CD4-positive, CD25-positive, alpha-beta regulatory T cell (primary cell): ENCODE results near the gene DEFB113. TPM values are rescaled to one million over a fixed set of nuclear protein-coding genes. Genes with fewer than 3 reads are reported as not detected.
A peak's percentile ranks its signal among the peaks of the same experiment; 100 is the strongest.

Source experiments
- ATAC-seq, 2 donors: fragments of 150-1000 bp; cut with Tn5 transposase; one replicate each; pipeline ENCODE4 v1.10.0; 2021; ENCODE audit warnings: low read depth in 2 of 2, moderate number of reproducible peaks in 2 of 2, moderate library complexity in 1 of 2
- DNase-seq, 3 donors: peaks; one replicate each; pipeline versions ENCODE4 v3.0.0 to v3.0.0-alpha.2; 2012 to 2022; ENCODE audit warnings: mixed read lengths in 1 of 3
- H3K27ac ChIP-seq: one replicate; pipeline ENCODE4 v1.7.0; 2013; ENCODE audit warnings: mild to moderate bottlenecking, low read length; ENCODE audit not compliant: insufficient read depth, poor library complexity, severe bottlenecking
- H3K27me3 ChIP-seq: one replicate; pipeline ENCODE4 v1.7.0; 2013; ENCODE audit warnings: low read length; ENCODE audit not compliant: control insufficient read depth, insufficient read depth
- H3K36me3 ChIP-seq: one replicate; pipeline ENCODE4 v1.7.0; 2013; ENCODE audit warnings: mild to moderate bottlenecking, low read length, moderate library complexity; ENCODE audit not compliant: control insufficient read depth, insufficient read depth
- H3K4me1 ChIP-seq: 2 replicates; pipeline ENCODE4 v1.7.0; 2013; ENCODE audit warnings: mild to moderate bottlenecking, low read length; ENCODE audit not compliant: insufficient read depth, control insufficient read depth, poor library complexity, severe bottlenecking
- H3K4me3 ChIP-seq: one replicate; pipeline ENCODE4 v1.7.0; 2013; ENCODE audit warnings: low read depth, mild to moderate bottlenecking, low read length, moderate library complexity
- H3K9me3 ChIP-seq, 2 experiments: 1 replicate in 1 of 2; 2 replicates in 1 of 2; pipeline ENCODE4 v1.7.0; 2013; ENCODE audit warnings: low read length in 2 of 2, mild to moderate bottlenecking in 1 of 2, moderate library complexity in 1 of 2; ENCODE audit not compliant: control insufficient read depth in 2 of 2
- H3K27ac Mint-ChIP-seq, 3 donors: one replicate each; pipeline ENCODE4 v1.8.0; 2020 to 2022; ENCODE audit warnings: mild to moderate bottlenecking in 3 of 3, mixed read lengths in 3 of 3, moderate library complexity in 2 of 3
- H3K27me3 Mint-ChIP-seq: one replicate; pipeline ENCODE4 v1.8.0; 2022; ENCODE audit warnings: mild to moderate bottlenecking, mixed read lengths
- H3K36me3 Mint-ChIP-seq: one replicate; pipeline ENCODE4 v1.8.0; 2020; ENCODE audit warnings: mixed read lengths
- H3K4me1 Mint-ChIP-seq, 4 donors: one replicate each; pipeline ENCODE4 v1.8.0; 2020 to 2022; ENCODE audit warnings: mixed read lengths in 4 of 4, mild to moderate bottlenecking in 1 of 4
- H3K4me3 Mint-ChIP-seq, 4 donors: one replicate each; pipeline ENCODE4 v1.8.0; 2020 to 2022; ENCODE audit warnings: mild to moderate bottlenecking in 4 of 4, mixed read lengths in 4 of 4, moderate library complexity in 3 of 4
- H3K9me3 Mint-ChIP-seq, 7 donors: one replicate each; pipeline ENCODE4 v1.8.0; 2020 to 2022; ENCODE audit warnings: mixed read lengths in 7 of 7, mild to moderate bottlenecking in 3 of 7, moderate library complexity in 2 of 7
- polyA plus RNA-seq, 4 donors: library from polyadenylated mRNA; unstranded; fragments of 300-500 nt; fragmentation: Illumina TruSeq; gene quantifications; one replicate each; pipeline ENCODE4 v1.2.3, GENCODE V29; 2021
- total RNA-seq: library from RNA; stranded (reverse); gene quantifications from one replicate; pipeline ENCODE4 v1.2.3, GENCODE V29; 2022

The DEFB113 gene
- total and polyA plus RNA-seq, 5 donors from 2014 or later = not detected

DNA sequence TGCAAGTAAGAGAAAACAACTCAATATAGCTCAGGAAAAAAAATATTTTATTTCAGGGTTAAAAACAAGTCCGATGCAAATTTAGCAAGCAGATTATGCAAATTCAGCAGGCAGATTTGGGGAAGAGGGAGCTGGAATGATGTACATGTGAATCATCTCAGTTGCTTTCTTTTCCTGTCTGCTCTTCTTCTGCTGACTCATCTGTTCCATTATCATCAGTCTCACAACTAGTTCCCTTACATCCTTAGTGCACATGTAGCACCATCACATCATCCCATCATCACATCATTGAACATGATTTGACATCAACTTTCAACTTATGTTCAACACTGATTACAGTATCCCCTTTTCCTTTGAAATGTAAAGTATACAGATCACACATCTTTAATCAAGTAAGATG, 11.5 kb upstream of the DEFB113 start:
- H3K4me1 Mint-ChIP-seq = peaks cover 0 to 6% (median under 1%) of the 10 kb centered on the region in 4 donors
- no peaks in the 10 kb centered on the region for H3K27me3 Mint-ChIP-seq
- DNase-seq (no peak), ATAC-seq (no peak)
- Histone ChIP-seq H3K27ac (no peak overlapping the region), H3K27me3 (no peaks in the 10 kb centered on the region), H3K4me1 (no peaks in the 10 kb centered on the region), H3K4me3 (no peak overlapping the region), H3K9me3 (no peaks in the 10 kb centered on the region), H3K36me3 (no peaks in the 10 kb centered on the region)
- H3K36me3 Mint-ChIP-seq = no peaks in the 10 kb centered on the region
- H3K27ac Mint-ChIP-seq = no peak overlapping the region
- no peak overlapping the region for H3K4me3 Mint-ChIP-seq
- peaks cover 1 to 10% (median 6%) of the 10 kb centered on the region in 7 donors for H3K9me3 Mint-ChIP-seq

DNA sequence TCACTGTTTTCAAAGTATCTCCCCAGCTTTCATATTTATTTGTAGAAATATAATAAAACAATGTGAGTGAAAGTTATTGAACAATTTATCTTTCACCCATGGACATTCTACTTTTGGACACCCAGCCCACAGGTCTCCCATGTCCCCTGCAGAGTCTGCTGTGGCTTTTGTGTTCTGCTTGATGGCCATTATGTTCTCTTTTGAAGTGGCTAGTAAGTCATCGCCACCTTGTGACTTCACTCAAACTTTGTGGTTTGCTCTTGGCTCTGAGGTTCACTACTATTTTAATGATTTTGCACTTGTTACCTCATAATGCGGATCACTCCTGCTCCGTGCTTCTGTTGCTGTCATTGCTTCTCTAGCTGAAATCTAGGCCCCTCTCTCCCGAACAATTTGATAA, 10.2 kb upstream of the DEFB113 start:
- Histone ChIP-seq H3K36me3 (no peaks in the 10 kb centered on the region), H3K4me1 (no peaks in the 10 kb centered on the region), H3K9me3 (no peaks in the 10 kb centered on the region), H3K27me3 (no peaks in the 10 kb centered on the region), H3K4me3 (no peak overlapping the region), H3K27ac (no peak overlapping the region)
- DNase-seq (no peak), ATAC-seq (no peak)
- no peaks in the 10 kb centered on the region for H3K27me3 Mint-ChIP-seq
- peaks cover 0 to 6% (median under 1%) of the 10 kb centered on the region in 4 donors for H3K4me1 Mint-ChIP-seq
- peaks cover 2 to 11% (median 5%) of the 10 kb centered on the region in 7 donors for H3K9me3 Mint-ChIP-seq
- no peaks in the 10 kb centered on the region for H3K36me3 Mint-ChIP-seq
- no peak overlapping the region for H3K27ac Mint-ChIP-seq
- H3K4me3 Mint-ChIP-seq = no peak overlapping the region

DNA sequence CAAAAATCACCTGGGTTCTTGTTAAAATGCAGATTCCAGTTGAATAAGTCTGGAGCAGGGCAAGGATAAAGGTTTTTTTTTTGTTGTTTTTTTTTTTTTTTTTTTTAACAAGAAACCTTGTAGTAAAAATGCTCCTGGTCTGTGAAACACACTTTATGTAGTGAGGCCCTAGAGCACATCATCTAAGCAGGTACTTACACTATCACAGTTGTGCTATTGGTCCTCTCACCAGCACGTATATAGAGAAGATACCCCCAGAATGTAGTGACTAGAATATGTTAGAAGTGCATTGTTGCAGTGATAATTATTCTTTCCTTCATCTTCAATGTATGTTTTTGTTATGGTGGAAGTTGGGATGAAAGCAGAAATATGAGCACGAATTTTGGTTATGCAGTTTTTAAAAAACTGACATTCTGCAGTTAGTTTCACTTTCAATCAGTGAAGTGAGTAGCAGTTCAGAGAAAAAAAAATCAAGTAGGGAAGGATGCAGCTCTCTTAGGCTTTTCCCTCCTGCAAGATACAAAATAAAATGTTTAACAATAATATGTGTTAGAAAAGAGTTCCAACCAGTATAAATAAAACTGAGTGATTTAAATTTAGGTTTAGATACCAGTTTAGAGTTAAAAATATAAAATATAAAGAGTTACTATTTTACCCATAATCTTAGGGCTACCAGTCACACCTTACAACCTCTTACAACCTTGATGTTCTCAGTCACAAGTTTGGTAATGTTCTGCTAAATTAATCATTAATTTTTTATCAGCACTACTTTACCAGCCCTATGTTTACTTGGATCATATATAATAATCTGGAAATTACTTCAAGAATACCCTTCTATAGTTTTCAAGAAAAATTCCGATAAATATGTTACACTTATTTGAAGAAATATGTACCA, 9.2 kb upstream of the DEFB113 start:
- no peak overlapping the region for H3K4me3 Mint-ChIP-seq
- H3K9me3 ChIP-seq = no peaks in the 10 kb centered on the region
- no peak overlapping the region for H3K27ac ChIP-seq
- no peak overlapping the region for H3K27ac Mint-ChIP-seq
- H3K36me3 ChIP-seq = no peaks in the 10 kb centered on the region
- H3K4me1 ChIP-seq = no peaks in the 10 kb centered on the region
- peak overlapping the region; percentile 29 for H3K4me3 ChIP-seq
- H3K9me3 Mint-ChIP-seq = peaks cover 2 to 11% (median 5%) of the 10 kb centered on the region in 7 donors
- ATAC-seq (no peak), DNase-seq (no peak)
- H3K27me3 Mint-ChIP-seq = no peaks in the 10 kb centered on the region
- H3K4me1 Mint-ChIP-seq = peaks cover 0 to 6% (median under 1%) of the 10 kb centered on the region in 4 donors
- H3K27me3 ChIP-seq = no peaks in the 10 kb centered on the region
- H3K36me3 Mint-ChIP-seq = no peaks in the 10 kb centered on the region

DNA sequence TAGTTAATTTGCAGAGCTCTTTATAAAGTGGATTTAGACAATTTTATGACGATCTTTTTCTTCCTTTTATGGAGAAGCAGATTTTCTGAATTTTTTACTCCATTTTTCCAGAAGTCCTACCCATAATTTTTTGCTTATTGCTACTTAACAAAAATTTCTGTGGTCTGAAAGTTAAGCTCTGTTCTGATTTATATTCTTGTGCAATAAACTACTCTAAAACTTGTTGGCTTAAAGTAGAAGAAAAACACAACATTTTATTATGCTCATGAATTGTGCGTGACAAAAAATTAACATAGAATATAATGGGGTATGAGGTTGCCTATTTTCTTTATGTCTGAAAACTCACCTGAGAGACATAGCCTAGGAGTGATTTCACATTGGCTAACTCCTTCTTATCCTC, 2.6 kb downstream of the DEFB113 start:
- no peaks in the 10 kb centered on the region for H3K36me3 Mint-ChIP-seq
- H3K27ac Mint-ChIP-seq = no peak overlapping the region
- Histone ChIP-seq H3K36me3 (no peaks in the 10 kb centered on the region), H3K27ac (no peak overlapping the region), H3K4me1 (no peaks in the 10 kb centered on the region), H3K9me3 (no peaks in the 10 kb centered on the region), H3K27me3 (no peaks in the 10 kb centered on the region), H3K4me3 (no peak overlapping the region)
- H3K9me3 Mint-ChIP-seq = peaks cover 0 to 9% (median 2%) of the 10 kb centered on the region in 7 donors
- H3K4me1 Mint-ChIP-seq = no peaks in the 10 kb centered on the region
- H3K27me3 Mint-ChIP-seq = no peaks in the 10 kb centered on the region
- no peak overlapping the region for H3K4me3 Mint-ChIP-seq
- ATAC-seq = no peak
- no peak for DNase-seq

DNA sequence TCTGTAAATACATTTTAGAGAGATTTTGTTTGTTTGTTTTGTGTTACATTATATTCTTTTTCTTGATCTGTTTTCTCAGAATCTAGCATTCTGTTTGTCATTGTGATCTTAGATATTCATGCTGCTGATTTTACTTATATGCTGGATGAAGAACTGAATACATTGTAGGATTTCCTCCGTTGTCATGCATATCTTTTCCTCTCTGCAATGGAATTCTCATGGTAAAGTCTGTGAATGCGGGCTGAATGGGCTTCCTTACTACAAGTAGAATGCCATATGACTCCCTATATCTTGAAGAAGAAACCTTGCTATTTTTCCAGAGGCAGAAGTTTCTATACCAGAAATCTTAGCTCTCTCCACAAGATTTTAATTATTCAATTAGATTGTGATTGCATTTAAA, 3.1 kb downstream of the DEFB113 start:
- Mint-ChIP-seq H3K27me3 (no peaks in the 10 kb centered on the region), H3K27ac (no peak overlapping the region), H3K4me3 (no peak overlapping the region), H3K36me3 (no peaks in the 10 kb centered on the region), H3K9me3 (peaks cover 0 to 9% (median 0%) of the 10 kb centered on the region in 7 donors), H3K4me1 (no peaks in the 10 kb centered on the region)
- ATAC-seq (no peak), DNase-seq (no peak)
- no peak overlapping the region for H3K27ac ChIP-seq
- H3K36me3 ChIP-seq = no peaks in the 10 kb centered on the region
- H3K9me3 ChIP-seq = no peaks in the 10 kb centered on the region
- H3K27me3 ChIP-seq = no peaks in the 10 kb centered on the region
- H3K4me3 ChIP-seq = no peak overlapping the region
- H3K4me1 ChIP-seq = no peaks in the 10 kb centered on the region

DNA sequence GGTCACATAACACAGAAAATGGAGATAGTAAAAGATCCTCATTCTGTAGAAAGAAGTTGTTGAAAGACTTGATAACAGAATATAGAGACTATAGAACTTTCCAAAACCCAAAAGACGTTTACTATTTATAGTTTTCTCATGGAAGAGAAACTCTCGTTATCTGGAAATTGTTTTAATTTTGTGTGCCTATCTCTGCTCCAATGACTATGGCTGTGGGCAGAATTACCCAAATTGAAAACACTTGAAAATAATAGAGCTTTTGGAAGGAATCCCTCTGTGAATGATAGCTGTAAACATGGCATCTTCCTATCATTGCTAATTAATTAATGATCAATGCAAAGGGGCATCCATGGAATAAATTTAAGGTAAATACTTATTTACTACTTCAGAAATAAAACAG, 5.4 kb downstream of the DEFB113 start, which contains the start of gene DEFB114:
DEFB114 (minus strand) TSS at position 101 of the 400 bp plus-strand sequence; CDS start at position 42, 59 bp downstream.
- H3K36me3 Mint-ChIP-seq = no peaks in the 10 kb centered on the region
- no peak within 1 kb of the TSS for H3K27ac ChIP-seq
- H3K9me3 ChIP-seq = no peaks in the 10 kb centered on the region
- H3K4me1 ChIP-seq = no peaks in the 10 kb centered on the region
- DNase-seq (no peak), ATAC-seq (no peak)
- H3K4me1 Mint-ChIP-seq = no peaks in the 10 kb centered on the region
- H3K27me3 ChIP-seq = no peaks in the 10 kb centered on the region
- peaks cover 0 to 11% (median 0%) of the 10 kb centered on the region in 7 donors for H3K9me3 Mint-ChIP-seq
- H3K27me3 Mint-ChIP-seq = no peaks in the 10 kb centered on the region
- no peak within 1 kb of the TSS for H3K4me3 Mint-ChIP-seq
- H3K27ac Mint-ChIP-seq = no peak within 1 kb of the TSS
- H3K4me3 ChIP-seq = no peak within 1 kb of the TSS
- H3K36me3 ChIP-seq = no peaks in the 10 kb centered on the region

DNA sequence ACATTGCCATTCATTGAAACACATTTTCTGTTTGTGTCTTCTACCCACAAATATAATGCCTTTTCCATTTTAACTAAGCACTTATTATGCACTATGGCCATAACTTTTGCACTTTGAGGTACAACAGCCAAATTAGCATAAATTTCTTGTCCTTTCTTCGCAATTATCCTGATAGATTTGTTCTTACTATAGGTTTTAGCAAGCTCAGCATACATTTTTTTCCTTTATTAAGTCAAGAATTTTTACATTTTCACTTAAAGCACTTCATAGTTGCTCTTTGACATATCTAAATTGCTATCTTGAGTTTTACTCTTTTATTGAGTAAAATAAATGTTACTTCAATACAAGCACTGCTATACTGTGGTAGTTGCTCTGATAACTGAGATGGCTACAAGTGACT, 11.2 kb downstream of the DEFB113 start:
- Histone ChIP-seq H3K36me3 (no peaks in the 10 kb centered on the region), H3K4me3 (no peak overlapping the region), H3K9me3 (no peaks in the 10 kb centered on the region), H3K27ac (no peak overlapping the region), H3K27me3 (no peaks in the 10 kb centered on the region), H3K4me1 (no peaks in the 10 kb centered on the region)
- no peaks in the 10 kb centered on the region for H3K4me1 Mint-ChIP-seq
- no peak overlapping the region for H3K4me3 Mint-ChIP-seq
- no peak for DNase-seq
- H3K27me3 Mint-ChIP-seq = no peaks in the 10 kb centered on the region
- peaks cover 0 to 26% (median 6%) of the 10 kb centered on the region in 7 donors for H3K9me3 Mint-ChIP-seq
- no peak for ATAC-seq
- no peaks in the 10 kb centered on the region for H3K36me3 Mint-ChIP-seq
- H3K27ac Mint-ChIP-seq = no peak overlapping the region

DNA sequence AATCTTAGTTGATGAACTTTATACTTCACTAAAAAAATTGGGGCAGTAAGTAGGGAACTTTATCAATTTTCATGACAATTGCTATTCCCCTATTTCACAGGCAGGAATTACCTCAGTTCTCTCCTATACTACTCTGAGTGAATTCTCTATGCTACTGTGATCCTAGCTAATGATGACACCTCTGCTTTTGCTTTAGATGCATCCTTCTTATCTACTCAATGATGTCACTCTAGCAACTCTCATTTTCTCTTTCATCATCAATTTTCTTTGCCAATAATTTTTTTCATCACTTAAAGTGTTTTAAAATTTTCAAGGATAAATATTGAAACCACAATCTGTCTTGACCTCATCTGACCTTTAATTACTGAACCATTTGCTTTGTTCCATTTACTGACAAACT, 13.6 kb downstream of the DEFB113 start:
- Histone ChIP-seq H3K4me1 (no peaks in the 10 kb centered on the region), H3K27ac (no peak overlapping the region), H3K4me3 (no peak overlapping the region), H3K9me3 (no peaks in the 10 kb centered on the region), H3K36me3 (no peaks in the 10 kb centered on the region), H3K27me3 (no peaks in the 10 kb centered on the region)
- Mint-ChIP-seq H3K9me3 (peaks cover 0 to 30% (median 5%) of the 10 kb centered on the region in 7 donors), H3K27me3 (no peaks in the 10 kb centered on the region), H3K4me1 (no peaks in the 10 kb centered on the region), H3K27ac (no peak overlapping the region), H3K36me3 (no peaks in the 10 kb centered on the region), H3K4me3 (no peak overlapping the region)
- ATAC-seq (no peak), DNase-seq (no peak)
